HEK293T (cell line): ENCODE results near the gene ENPP6.
A peak's percentile ranks its signal among the peaks of the same experiment; 100 is the strongest.

Source experiments
- CTCF ChIA-PET: fragments of 350-600 bp; formaldehyde crosslinking; extraction: SDS; loops from one replicate; lab custom pipeline; 2021; ENCODE audit warnings: antibody characterized with exemption, inconsistent platforms; lab: Yijun Ruan, JAX
- POLR2A ChIA-PET: fragments of 350-600 bp; formaldehyde crosslinking; extraction: SDS; loops from one replicate; lab custom pipeline; 2020; ENCODE audit warnings: antibody characterized with exemption, inconsistent platforms; lab: Yijun Ruan, JAX
- DNase-seq: peaks from one replicate; pipeline ENCODE4 v3.0.0; 2012; ENCODE audit warnings: mixed read lengths; ENCODE audit errors: extremely low spot score
- ARNT ChIP-seq: fragments of 450-650 bp; IDR thresholded peaks from 2 replicates; pipeline ENCODE4 v1.6.1; 2017; ENCODE audit warnings: mild to moderate bottlenecking
- BHLHE40 ChIP-seq: fragments of 450-650 bp; IDR thresholded peaks from 2 replicates; pipeline ENCODE4 v1.6.1; 2016; ENCODE audit warnings: mild to moderate bottlenecking, moderate library complexity, borderline replicate concordance
- CTBP1 ChIP-seq: fragments of 450-650 bp; IDR thresholded peaks from 2 replicates; pipeline ENCODE4 v1.6.1; 2016; ENCODE audit warnings: borderline replicate concordance
- ELF4 ChIP-seq: fragments of 450-650 bp; IDR thresholded peaks from 2 replicates; pipeline ENCODE4 v1.6.1; 2017; ENCODE audit warnings: antibody characterized with exemption
- FOXA1 ChIP-seq: fragments of 450-650 bp; IDR thresholded peaks from 2 replicates; pipeline ENCODE4 v1.6.1; 2016; ENCODE audit warnings: mild to moderate bottlenecking
- FOXK2 ChIP-seq: fragments of 450-650 bp; IDR thresholded peaks from 2 replicates; pipeline ENCODE4 v1.6.1; 2016; ENCODE audit warnings: mild to moderate bottlenecking
- FOXM1 ChIP-seq: fragments of 450-650 bp; IDR thresholded peaks from 2 replicates; pipeline ENCODE4 v1.6.1; 2017; ENCODE audit warnings: mild to moderate bottlenecking, borderline replicate concordance
- HDGF ChIP-seq: fragments of 450-650 bp; IDR thresholded peaks from 2 replicates; pipeline ENCODE4 v1.6.1; 2017; ENCODE audit warnings: antibody characterized with exemption, borderline replicate concordance
- L3MBTL2 ChIP-seq: fragments of 450-650 bp; conservative IDR thresholded peaks from 2 replicates; pipeline ENCODE4 v1.6.1; 2016; ENCODE audit warnings: mild to moderate bottlenecking
- LEF1 ChIP-seq: fragments of 450-650 bp; IDR thresholded peaks from 2 replicates; pipeline ENCODE4 v1.6.1; 2017; ENCODE audit warnings: mild to moderate bottlenecking, borderline replicate concordance
- NFRKB ChIP-seq: fragments of 450-650 bp; IDR thresholded peaks from 2 replicates; pipeline ENCODE4 v1.6.1; 2016; ENCODE audit warnings: mild to moderate bottlenecking, moderate library complexity
- SP1 ChIP-seq: fragments of 450-650 bp; IDR thresholded peaks from 2 replicates; pipeline ENCODE4 v1.6.1; 2017
- SUZ12 ChIP-seq: fragments of 450-650 bp; IDR thresholded peaks from 2 replicates; pipeline ENCODE4 v1.6.1; 2016; ENCODE audit warnings: mild to moderate bottlenecking
- TARDBP ChIP-seq: fragments of 450-650 bp; IDR thresholded peaks from 2 replicates; pipeline ENCODE4 v1.6.1; 2016
- ZNF384 ChIP-seq: fragments of 450-650 bp; IDR thresholded peaks from 2 replicates; pipeline ENCODE4 v1.6.1; 2016
- TF ChIP-seq, protein P1 (sequence below): fragments of 450-650 bp; IDR thresholded peaks from 2 replicates; pipeline ENCODE4 v1.6.1; 2016

ENPP6 gene

DNA sequence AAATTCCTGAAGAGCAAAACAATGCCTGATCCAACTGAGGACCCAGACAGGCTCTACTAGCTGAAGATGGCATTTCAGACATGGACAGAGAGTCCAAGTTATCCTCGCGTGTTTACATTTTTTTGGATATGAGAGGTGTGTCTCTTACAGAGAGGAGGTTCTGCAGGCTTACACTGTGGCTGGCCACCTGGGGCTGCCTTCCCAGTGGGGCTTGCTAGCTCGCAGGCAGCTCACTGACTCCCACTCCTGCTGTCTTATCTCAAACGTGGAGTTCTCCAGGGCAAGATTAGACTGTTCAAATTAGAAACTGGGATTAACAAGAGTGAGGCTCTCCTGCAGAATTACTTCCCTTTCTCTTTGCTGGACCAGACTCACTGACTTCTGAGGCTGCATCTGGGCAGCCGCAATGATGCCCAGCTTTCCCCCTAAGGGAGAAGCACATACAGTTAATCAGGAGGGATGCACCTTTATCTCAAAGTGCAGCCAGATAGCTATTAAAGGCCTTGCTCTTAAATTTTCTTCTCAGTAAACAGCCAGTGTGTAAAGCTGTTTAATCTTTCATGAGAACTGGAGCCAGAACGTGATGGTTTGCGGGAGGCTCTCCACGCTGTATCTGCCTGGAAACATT, 123.0 kb downstream of the ENPP6 start:
- no peak for TF ChIP-seq FOXK2
- TF ChIP-seq, protein P1, sequence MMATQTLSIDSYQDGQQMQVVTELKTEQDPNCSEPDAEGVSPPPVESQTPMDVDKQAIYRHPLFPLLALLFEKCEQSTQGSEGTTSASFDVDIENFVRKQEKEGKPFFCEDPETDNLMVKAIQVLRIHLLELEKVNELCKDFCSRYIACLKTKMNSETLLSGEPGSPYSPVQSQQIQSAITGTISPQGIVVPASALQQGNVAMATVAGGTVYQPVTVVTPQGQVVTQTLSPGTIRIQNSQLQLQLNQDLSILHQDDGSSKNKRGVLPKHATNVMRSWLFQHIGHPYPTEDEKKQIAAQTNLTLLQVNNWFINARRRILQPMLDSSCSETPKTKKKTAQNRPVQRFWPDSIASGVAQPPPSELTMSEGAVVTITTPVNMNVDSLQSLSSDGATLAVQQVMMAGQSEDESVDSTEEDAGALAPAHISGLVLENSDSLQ, result no peak
- no peak for TF ChIP-seq L3MBTL2
- no peak for TF ChIP-seq HDGF
- TF ChIP-seq TARDBP, result no peak
- no peak for TF ChIP-seq FOXA1
- TF ChIP-seq SUZ12, result no peak
- no peak for TF ChIP-seq ZNF384
- POLR2A ChIA-PET, result interaction anchor here (0.5 to 1.4 kb wide), 2 partner anchors 53 to 133 kb away, joined by 3 read pairs; no protein-coding TSS in a partner anchor
- no peak for DNase-seq
- CTCF ChIA-PET, result interaction anchor here (0.6 to 1.2 kb wide), 3 partner anchors 254 to 586 kb away, joined by 3 read pairs; no protein-coding TSS in a partner anchor

DNA sequence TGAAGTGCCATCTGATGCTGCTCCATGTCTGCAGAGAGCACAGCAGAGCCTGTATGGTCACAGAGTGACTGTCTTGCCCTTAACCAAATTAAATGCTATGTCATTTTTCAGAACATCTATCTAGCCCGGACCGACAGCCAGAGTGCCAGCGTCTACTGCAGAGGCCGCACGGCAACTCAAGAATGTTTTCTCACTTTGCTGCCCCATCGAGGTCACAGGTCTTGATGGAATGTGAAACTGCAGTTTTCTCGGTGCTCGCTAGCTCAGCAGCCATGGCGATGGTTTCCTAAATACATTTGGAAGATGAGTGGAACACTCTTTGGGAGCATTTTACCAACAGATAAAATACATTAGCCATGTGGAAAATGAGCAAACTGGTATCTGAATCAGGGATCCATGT, 125.7 kb downstream of the ENPP6 start:
- TF ChIP-seq CTBP1 (no peak), ZNF384 (no peak), BHLHE40 (no peak), LEF1 (no peak), ELF4 (no peak), NFRKB (no peak), HDGF (no peak), FOXA1 (no peak), FOXM1 (no peak), ARNT (no peak), L3MBTL2 (no peak), FOXK2 (no peak), SUZ12 (no peak), SP1 (no peak), TARDBP (no peak)
- TF ChIP-seq, protein P1, result no peak
- ChIA-PET POLR2A (no interaction called here), CTCF (no interaction called here)
- DNase-seq, result no peak

DNA sequence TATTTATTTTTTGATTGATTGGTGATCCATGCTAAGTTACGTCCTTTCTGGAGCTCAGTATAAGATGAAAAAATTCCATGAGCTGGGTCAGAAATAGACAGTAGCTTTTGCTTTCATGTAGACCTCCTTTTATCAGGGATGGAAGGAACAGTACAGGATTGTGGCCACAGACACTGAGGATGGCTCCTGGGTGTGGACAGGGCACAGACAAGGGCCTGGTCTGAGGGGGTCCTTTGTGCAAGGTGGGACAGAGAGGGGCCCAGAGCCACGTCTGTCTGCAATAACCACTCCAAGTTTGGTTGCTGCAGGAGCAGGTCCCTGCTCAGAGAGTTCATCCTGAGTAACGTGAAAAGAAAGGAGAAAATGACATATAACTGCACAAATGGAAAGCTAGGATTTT, 127.1 kb downstream of the ENPP6 start:
- no peak for DNase-seq
- ChIA-PET CTCF (interaction anchor here (1.7 kb wide), 1 partner anchor 9 kb away, joined by 7 read pairs; no protein-coding TSS in a partner anchor), POLR2A (no interaction called here)
- TF ChIP-seq, protein P1, result no peak
- TF ChIP-seq ELF4 (no peak), TARDBP (no peak), ARNT (no peak), FOXM1 (no peak), FOXA1 (no peak), BHLHE40 (no peak), SUZ12 (no peak), LEF1 (no peak), CTBP1 (no peak), FOXK2 (no peak), NFRKB (no peak), HDGF (no peak), L3MBTL2 (no peak), ZNF384 (no peak), SP1 (no peak)

DNA sequence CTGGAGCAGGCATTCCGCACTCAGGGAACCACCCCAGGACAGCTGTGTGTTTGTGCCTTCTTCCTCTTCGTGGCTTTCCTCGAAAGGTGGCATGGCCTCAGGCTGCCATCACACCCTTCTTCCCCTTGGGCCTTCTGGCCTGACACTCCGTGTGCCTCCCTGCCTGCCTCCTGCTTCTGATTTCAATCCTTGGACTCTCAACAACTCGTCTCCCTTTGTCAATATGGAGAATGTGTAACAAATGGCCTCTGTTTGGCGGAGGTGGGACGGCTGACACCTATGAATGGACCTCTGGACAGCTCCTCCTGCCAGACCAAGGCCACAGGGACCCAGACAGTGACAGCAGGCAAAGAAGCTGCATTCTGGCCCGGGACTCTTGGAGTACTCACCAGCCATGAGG, 137.0 kb downstream of the ENPP6 start:
- no peak for TF ChIP-seq TARDBP
- TF ChIP-seq BHLHE40, result no peak
- TF ChIP-seq FOXM1, result no peak
- no peak for TF ChIP-seq SUZ12
- TF ChIP-seq SP1, result no peak
- TF ChIP-seq FOXA1, result no peak
- no peak for TF ChIP-seq LEF1
- no peak for TF ChIP-seq L3MBTL2
- no peak for TF ChIP-seq NFRKB
- TF ChIP-seq HDGF, result no peak
- no peak for TF ChIP-seq CTBP1
- TF ChIP-seq ELF4, result no peak
- no peak for TF ChIP-seq ARNT
- DNase-seq, result no peak
- CTCF ChIA-PET, result no interaction called here
- POLR2A ChIA-PET, result no interaction called here

DNA sequence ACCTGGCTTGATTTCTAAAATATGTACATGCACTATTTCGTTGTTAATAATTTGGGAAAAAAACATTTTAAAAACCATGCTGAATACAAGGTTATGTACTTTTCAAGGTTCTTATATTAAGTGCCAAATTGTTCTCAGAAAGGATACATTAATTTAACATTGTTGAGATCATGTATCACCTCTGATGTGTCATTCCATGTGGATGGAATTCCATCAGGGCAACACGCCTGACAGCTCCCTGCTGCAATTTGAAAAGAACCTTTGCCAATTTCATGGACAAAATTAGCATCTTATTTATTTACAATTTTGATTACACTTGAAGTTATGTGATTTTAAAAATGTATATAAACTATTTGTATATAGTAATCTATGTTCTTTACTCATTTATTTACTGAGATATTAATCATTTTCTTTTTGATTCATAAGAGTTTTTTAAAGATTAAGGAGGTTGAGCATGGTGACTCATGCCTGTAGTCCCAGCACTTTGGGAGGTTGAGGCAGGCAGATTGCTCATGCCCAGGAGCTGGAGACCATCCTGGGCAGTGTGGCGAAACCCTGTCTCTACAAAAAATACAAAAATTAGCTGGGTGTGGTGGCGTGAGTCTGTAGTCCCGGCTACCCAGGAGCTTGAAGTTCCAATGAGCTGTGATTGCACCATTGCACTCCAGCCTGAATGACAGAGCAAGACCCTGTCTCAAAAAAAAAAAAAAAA, 142.8 kb downstream of the ENPP6 start:
- CTCF ChIA-PET, result no interaction called here
- POLR2A ChIA-PET, result no interaction called here
- TF ChIP-seq FOXK2 (no peak), L3MBTL2 (no peak), TARDBP (no peak)
- DNase-seq, result no peak

DNA sequence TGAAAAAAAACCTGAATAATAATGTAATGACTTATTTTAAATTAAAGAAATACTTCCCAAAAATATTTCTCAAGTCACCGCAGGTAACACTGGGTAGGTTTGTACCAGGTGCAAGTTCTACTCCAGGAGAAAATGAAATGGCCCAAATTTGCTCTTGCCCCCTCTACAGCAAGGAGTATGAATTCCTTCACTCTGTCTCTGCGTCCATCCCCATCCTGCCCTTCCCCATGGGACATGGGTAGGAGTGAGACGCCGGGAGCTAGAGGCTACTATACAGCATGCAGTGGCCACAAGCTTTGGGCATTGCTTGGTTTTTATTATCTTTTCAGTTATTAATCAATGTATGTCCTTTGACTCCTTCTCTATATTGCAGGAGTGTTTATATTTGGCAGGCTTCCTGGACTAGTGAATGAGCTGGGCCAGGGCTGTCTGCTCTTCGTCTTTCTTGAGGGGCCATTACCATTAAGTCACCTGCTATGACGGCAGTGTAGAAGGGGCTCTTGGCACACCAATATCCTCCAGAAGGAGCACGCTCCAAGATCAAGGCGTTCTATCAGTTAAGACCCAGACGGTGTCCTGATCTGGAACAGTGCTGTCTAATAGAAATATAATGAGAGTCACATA, 149.6 kb downstream of the ENPP6 start:
- ChIA-PET CTCF (no interaction called here), POLR2A (no interaction called here)
- TF ChIP-seq ELF4 (no peak), NFRKB (no peak), HDGF (no peak), ARNT (no peak), BHLHE40 (no peak), CTBP1 (no peak), SUZ12 (no peak), SP1 (no peak), ZNF384 (no peak), FOXM1 (no peak), FOXK2 (no peak), TARDBP (no peak), L3MBTL2 (no peak), LEF1 (no peak), FOXA1 (no peak)
- TF ChIP-seq, protein P1, result no peak
- peak; percentile 7 for DNase-seq
